K562 treated with DMSO at 1 percent for 4 hours (cell line): ENCODE results near the gene YBX2. TPM values are rescaled to one million over a fixed set of nuclear protein-coding genes. Genes with fewer than 3 reads are reported as not detected.

Source experiments
- total RNA-seq: library from RNA; unstranded; fragments of 300-600 nt; gene quantifications from 2 replicates; pipeline ENCODE4 v1.2.3, GENCODE V29; 2022; ENCODE audit not compliant: insufficient read depth

Gene YBX2
- total RNA-seq: not detected in 2 replicates

DNA sequence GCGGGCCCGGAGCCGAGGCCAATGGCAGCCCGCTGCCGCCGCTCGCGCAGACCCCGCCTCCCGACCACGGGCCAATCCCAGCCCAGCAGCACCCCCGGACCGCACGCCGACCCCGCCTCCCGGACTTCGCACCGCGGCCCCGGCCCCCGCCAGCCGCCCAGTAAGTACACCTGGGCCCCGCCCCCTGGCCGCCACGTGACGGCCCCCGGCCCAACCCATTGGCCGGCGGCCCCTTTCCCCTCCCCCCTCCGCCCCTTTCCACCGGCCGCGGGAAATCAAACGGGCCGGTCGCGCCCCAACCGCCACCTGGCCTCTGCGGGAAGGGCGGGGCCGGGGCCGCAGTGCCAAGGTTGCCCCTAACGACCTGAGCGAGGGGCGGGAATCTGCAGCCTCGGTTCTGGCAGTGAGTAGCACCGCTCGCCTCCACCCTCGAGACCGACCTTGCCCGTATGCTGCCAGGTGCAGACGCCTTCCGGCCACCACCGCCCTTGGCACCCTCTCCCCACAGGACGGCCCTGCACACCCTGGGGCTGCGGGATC lies at the start of gene YBX2:
TSS of gene YBX2 (minus strand) at position 26 of the 540 bp plus-strand sequence. CDS start 139 bp downstream, outside the sequence.

DNA sequence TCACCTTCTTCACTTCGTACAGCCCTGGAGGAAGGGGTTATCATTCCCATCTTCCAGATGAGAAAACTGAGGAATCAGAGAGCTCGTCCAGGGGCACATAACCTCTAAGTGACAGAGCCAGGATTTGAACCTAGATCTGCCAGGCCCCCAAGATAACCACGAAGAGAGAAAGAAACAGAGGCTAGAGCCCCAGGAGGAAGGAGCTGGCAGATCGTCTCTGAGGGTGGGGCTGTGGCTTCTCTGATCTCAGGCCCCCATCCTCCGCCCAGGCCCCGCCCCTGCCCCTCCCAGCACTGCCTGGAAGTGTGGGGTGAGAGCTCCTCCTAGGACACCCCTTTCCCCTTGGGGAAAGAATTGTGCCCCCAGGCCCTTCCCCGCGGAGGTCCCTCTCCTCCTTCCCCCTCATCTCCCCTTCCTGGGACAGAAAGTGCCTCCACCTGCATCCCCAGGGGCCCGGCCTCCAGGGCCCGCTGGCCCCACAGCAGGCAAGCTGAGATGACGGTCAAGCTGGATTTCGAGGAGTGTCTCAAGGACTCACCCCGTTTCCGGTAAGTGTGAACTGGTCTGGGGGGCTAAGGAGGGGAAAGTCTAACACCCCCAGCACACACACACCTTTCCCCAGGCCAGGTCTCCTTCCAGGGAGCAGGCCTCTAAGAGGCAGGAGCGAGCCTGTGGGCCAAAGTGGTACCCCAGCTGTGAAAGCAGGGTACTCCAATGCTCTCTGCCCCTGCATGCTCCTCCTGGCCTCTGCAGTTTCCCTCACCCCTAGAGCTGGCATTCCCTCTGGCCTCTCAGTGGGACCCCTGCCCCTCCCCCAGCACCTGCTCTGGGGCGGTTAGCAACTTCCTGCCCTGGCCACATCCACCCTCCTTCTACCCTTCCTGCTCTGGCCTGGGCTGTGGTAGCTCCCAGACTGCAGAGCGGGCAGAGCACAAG lies 42.1 kb upstream of the YBX2 start, which contains the start of gene ACAP1:
TSS of gene ACAP1 (plus strand) at position 290 of the 936 bp plus-strand sequence. CDS start at position 496, 206 bp downstream.

DNA sequence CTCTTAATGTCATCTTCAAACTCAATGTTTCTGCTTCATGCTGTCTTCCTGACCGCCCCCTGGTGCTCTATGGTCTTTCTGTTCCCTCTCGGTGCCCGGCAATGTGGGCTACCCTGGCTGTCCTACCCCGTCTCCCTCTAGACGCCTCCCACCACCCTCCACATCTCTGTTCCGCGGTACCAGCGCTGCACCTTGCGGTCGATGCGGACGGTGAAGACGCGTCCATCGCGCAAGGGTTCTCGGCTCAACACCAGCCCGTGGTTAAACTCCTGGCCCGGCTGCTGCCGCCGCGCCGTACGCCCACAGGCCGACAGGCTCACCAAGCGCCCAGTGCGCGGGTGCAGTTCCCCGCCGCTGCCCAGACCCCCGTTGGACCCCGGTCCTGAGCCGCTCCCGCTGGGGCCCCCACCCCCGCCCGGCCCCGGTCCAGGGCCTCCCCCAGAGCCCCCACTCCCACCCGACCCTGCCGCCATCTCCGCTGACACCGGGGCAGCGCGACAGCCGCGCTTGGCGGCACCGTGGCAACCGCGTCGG lies 34.5 kb upstream of the YBX2 start, which contains the start of gene NEURL4:
TSS of gene NEURL4 (minus strand) at position 496 of the 534 bp plus-strand sequence. CDS start at position 473, 23 bp downstream.

DNA sequence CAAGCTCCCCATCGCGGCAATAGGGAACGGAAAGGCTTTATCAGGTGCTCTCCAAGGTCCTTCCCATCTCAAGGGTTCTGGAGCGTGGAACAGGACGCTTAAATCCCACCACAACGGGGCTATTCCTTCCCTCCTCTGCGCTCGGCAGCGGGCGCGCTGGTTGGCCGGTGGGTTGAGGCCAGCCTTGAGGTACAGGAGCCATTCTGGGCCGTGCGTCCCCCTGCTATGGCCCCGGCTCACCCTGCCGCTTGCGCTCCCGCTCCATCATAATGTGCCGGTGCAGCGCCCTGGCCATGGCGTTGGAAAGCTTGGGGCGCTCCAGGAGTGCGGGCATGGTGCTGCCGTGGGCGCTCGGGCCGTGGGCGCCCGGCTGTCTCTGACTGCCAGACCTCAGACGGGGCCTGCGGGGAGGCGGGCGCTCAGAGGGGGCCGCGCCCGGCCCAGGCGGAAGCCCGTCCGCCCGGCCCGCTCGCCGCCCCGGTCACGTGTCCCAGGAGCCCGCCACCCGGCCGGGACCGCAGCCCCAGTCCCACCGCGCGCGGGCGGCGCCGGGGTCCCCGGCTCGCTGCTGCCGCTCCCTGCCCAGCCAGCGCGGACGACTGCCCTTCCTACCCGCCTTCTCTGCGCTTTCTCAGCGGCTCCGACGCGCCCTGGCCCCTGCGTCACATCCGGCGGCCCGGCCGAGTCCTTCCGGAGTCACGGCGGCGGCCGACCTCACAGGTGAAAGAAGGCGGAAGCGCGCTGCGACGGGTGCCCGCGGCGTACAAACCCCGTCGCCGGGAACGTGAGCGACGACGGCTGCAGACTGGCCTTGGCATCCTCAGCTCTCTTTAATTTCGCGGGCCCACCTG lies 20.5 kb upstream of the YBX2 start, which contains the start of gene GPS2:
TSS of gene GPS2 (minus strand) at position 642 of the 851 bp plus-strand sequence. CDS start at position 334, 308 bp downstream.

DNA sequence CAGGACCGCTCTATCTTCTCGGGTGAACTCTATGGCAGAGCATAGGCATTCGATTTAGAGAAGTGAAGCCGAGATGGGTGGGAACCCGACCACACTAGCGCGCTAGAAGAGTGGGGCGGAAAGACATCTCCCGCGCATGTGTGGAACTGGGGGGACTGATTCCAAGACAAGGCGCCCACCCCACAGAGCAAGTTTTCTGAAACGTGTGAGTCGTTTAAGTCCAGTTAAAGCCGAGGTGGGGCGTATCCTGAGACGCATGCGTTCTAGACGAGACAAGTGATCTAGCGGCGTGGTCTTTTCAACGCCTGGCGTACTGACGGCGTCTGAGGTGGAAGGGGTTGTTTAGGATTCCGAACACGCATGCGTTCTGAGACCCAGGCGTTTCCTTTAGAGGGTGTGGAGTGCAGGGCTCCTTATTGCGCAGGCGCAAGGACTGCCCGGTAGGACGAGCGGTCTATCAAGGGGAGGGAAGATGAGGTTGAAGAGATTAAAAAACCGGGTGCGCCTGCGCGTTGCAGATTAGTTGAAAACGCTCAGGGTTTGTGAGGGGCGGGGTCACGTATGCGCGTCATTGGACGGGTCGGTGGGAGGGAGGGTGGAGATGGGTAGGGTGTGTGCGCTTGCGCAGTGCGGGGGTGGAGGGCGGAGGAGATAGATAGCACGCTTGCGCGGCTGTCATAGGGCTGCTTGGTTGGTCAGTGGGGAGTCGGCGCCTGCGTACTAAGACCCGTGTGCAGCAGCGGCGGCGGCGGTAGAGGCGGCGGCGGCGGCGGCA lies 12.7 kb upstream of the YBX2 start, which contains the start of gene EIF5A:
TSS of gene EIF5A (plus strand) at position 718 of the 775 bp plus-strand sequence. CDS start 2,008 bp downstream, outside the sequence.

DNA sequence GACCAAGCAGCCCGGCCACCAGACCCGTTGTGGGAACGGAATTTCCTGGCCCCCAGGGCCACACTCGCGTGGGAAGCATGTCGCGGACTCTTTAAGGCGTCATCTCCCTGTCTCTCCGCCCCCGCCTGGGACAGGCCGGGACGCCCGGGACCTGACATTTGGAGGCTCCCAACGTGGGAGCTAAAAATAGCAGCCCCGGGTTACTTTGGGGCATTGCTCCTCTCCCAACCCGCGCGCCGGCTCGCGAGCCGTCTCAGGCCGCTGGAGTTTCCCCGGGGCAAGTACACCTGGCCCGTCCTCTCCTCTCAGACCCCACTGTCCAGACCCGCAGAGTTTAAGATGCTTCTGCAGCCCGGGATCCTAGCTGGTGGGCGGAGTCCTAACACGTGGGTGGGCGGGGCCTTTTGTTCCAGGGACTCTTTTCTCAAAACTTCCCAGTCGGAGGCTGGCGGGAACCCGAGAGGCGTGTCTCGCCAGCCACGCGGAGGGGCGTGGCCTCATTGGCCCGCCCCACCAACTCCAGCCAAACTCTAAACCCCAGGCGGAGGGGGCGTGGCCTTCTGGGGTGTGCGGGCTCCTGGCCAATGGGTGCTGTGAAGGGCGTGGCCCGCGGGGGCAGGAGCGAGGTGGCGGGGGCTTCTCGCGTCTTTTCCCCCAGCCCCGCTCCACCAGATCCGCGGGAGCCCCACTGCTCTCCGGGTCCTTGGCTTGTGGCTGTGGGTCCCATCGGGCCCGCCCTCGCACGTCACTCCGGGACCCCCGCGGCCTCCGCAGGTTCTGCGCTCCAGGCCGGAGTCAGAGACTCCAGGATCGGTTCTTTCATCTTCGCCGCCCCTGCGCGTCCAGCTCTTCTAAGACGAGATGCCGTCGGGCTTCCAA lies 13.1 kb downstream of the YBX2 start, which contains the start of gene SLC2A4:
TSS of gene SLC2A4 (plus strand) at position 645 of the 879 bp plus-strand sequence. CDS start at position 862, 217 bp downstream.

DNA sequence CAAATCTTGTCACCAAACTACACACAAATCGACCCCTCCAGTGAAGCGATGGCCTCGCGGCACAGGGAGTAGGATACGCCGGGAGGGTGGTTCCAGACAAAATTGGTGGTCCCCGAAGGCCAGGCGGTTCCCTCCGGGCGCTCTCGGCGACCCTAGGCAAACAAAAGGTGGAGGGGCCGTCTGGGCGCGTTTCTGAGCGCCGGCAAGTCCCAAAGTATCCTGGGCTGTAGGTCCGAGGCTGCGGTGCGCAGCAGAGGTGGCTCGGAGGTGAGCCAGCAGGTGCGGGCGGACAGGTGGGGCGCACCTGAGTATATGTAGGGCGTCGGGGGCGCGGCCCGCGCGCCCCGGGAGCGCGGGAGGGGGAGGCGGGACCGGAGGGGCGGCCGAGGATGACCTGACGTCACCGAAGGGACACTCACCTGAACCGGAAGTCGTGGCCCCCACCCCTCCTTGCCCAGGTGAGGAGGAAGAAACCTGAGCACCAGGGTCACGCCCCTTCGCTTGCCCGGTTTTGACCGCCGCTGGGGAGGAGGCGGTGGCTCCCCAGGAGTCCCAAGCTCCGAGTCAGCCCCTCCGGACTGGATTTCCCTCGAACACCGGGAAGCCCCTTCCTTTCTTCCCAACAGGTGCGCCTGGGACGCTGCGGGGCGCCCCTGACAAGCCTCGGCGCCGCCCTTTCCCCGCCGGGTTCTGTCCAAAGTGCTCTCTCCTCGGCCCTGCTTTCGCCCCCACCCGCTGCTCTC lies 32.1 kb downstream of the YBX2 start, which contains the start of gene CLDN7:
TSS of gene CLDN7 (minus strand) at position 287 of the 743 bp plus-strand sequence. CDS start 435 bp downstream, outside the sequence.

DNA sequence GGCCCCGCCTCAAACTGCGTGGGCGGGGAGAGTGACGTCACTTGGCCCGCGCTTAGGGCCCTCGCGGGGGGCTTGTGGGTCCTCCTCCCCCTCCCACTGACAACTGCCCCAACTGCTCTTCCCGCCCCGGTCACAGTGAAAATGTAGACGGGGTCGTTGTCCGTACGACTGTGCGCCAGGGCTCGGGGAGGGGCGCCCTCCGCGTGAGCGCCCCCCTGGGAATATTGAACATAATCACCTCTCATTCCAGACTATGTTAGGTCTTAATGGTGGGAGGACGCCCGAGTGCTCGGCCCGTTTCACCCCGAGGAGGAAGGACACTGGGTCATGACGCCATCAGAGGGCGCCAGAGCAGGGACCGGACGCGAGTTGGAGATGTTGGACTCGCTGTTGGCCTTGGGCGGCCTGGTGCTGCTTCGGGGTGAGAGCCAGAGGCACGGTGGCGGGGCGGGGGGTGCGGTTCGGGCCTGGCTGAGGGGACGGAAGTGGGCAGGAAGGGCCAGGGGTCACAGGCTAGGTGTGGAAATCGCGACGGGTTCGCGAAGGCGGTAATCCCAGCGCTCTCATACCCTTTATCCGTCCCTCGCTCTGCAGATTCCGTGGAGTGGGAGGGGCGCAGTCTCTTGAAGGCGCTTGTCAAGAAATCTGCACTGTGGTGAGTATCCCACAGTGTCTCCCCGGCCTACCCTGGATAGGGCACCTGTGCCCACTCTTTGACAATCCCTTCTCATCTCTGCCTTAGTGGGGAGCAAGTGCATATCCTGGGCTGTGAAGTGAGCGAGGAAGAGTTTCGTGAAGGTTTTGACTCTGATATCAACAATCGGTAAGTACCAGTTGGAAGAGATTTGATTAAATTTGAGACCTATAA lies 42.0 kb downstream of the YBX2 start, which contains the start of gene ELP5:
TSS of gene ELP5 (plus strand) at position 40 of the 868 bp plus-strand sequence. CDS start at position 376, 336 bp downstream.

DNA sequence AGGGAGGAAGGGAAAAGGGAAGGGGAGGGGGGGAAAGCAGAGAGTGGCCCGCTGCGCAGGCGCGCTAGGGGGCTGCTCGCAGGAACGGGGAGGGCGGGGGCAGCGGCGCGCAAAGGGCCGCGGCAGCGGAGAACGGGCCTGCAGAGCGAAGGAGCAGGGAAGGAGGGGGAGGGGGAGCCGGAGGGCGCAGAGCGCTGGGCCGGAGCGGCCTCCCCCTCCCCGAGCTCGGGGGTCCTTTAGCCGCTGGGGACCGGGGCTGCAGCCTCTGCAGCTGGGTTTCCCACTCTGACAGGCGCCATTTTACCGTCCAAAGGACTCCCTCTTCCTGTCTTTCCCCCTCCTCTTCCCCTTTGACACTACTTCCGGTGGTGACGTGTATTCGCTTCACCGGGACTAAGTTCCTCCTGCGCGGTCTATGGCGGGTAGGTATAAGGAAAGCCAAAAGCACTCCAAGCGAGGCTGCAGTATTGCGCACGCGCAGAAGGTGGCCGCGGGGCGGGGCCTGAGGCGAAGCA lies 42.7 kb downstream of the YBX2 start, which contains the start of gene CTDNEP1:
TSS of gene CTDNEP1 (minus strand) at position 74 of the 515 bp plus-strand sequence. CDS start 438 bp downstream, outside the sequence.

DNA sequence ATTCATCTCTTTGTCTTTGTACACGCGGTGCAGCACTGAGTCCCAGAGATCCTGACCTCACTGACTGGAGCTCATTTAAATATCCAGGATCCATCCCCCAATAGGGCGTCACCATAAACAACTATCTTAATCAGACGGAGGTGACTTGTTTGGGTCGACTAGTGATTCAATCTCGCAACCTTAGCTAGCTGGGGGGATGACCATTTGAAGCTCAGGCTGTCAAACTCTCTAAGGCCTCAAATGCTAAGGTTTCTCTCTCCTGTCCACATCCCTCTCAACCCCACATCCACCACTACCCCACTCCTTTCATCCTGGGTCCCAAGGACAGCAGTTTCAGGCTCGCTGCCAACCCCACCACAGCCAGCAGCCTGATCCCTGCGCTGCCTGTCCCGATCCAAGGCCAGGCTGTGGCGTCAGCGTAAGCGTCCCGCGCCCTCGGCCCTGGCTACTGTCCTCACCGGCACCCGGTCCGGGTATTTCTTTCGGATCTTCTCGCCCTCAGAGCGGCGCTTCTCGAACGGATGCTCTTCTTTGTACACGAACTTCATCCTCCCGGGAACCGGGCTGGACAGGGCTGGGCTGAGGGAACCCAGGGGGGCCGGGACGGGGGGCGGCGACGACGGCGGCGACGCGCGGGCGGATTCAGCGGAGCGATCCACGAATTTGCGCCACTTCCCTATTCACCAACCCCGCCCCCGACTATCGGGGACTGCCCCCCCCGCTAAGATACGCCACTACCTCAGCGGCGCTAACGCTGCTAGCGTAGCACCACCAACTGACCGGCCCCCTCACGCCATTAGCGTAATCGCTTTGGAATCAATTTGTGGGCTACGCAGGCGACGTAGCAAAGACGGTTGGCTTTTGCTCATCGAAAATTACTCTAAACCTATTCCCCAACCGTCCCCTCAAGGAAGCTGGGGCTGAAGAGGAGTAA lies 52.4 kb downstream of the YBX2 start, which contains the start of gene GABARAP:
TSS of gene GABARAP (minus strand) at position 667 of the 934 bp plus-strand sequence. CDS start at position 548, 119 bp downstream.

DNA sequence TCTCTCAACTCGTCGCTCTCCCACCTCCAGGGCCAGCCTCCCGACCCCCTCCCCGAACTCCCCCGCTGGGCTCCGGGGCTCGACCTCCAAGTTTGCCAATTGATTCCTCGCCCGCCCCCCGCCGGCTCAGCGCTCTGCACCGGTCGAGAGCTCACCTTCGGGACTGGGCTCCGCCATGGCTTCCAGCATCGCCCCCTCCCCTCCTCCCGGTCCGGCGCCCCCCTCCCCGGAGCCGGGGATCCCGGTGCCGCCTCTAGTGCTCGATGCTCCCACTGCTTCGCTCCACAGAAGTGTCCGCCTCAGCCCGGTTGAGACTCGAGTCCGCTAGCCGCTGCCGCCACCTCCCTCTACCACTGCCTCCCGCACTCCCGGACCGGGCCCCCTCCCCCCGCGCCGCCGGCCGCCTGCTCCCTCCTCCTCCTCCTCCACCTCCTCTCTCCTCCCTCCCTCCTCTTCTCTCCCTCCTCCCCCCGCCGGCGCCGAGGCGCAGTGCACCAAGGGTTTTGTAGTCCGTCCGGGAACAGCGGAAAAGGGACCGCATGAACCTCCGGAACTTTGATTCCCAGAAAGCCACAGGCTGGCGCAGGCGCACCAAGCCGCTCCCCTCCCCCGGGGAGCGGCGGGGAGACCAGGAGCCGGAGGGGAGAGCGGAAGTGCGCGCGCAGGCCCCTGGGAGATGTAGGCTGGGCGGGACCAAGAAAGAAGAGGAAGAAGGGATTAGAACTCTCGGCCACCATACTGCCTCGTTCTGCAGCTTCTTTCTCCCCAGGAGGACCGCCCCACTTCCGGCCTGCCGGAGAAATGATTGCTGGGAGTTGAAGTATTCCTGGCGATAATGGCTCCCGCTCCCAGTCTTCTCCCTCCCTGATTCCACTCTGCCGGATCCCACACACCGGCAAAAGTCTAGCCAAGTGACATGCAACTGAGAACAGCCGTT lies 55.1 kb downstream of the YBX2 start, which contains the start of gene PHF23:
TSS of gene PHF23 (minus strand) at position 367 of the 937 bp plus-strand sequence. CDS start at position 189, 178 bp downstream.

